HG02588 (cell line): ENCODE measurements around the gene ANGPT4.
A peak's percentile ranks its signal among the peaks of the same experiment; 100 is the strongest.

Experiments used
- ATAC-seq: cut with Tn5 transposase; IDR thresholded peaks from one replicate; pipeline ENCODE4 v1.9.1; 2021; ENCODE audit warnings: mild to moderate bottlenecking, moderate library complexity; ENCODE audit not compliant: unreplicated experiment

The ANGPT4 gene

GRCh38 chr20:846894-847278 is 69.2 kb downstream of the ANGPT4 start:
- ATAC-seq: no peak

GRCh38 chr20:845941-846893 is 69.9 kb downstream of the ANGPT4 start:
- ATAC-seq: no peak

- no peak for ATAC-seq
Observed at GRCh38 chr20:845226-845868, 70.8 kb downstream of the ANGPT4 start.

GRCh38 chr20:844473-845225 is 71.5 kb downstream of the ANGPT4 start:
- peak; percentile 93 for ATAC-seq

DNA sequence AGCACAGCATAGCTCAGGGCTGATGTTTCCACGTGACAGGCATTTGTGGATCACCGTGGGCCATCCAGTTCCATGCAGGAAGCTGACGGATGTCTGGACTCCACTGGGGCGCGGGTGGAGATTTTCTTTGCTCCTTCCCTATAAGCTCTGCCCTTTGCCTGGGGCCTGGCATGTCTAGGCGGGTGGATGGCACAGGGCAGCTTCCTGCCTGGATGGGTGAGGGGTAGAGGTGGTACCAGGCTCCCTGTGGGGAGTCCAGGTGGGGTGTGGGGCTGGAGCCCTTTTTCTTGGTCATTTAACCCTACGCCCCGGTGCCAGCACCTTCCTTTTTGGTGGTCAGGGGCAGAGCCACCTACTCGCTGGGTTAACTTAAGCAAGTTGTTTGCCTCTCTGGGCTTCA is 72.2 kb downstream of the ANGPT4 start:
- no peak for ATAC-seq

- ATAC-seq: no peak
Observed at GRCh38 chr20:842547-842940, 73.6 kb downstream of the ANGPT4 start.

DNA sequence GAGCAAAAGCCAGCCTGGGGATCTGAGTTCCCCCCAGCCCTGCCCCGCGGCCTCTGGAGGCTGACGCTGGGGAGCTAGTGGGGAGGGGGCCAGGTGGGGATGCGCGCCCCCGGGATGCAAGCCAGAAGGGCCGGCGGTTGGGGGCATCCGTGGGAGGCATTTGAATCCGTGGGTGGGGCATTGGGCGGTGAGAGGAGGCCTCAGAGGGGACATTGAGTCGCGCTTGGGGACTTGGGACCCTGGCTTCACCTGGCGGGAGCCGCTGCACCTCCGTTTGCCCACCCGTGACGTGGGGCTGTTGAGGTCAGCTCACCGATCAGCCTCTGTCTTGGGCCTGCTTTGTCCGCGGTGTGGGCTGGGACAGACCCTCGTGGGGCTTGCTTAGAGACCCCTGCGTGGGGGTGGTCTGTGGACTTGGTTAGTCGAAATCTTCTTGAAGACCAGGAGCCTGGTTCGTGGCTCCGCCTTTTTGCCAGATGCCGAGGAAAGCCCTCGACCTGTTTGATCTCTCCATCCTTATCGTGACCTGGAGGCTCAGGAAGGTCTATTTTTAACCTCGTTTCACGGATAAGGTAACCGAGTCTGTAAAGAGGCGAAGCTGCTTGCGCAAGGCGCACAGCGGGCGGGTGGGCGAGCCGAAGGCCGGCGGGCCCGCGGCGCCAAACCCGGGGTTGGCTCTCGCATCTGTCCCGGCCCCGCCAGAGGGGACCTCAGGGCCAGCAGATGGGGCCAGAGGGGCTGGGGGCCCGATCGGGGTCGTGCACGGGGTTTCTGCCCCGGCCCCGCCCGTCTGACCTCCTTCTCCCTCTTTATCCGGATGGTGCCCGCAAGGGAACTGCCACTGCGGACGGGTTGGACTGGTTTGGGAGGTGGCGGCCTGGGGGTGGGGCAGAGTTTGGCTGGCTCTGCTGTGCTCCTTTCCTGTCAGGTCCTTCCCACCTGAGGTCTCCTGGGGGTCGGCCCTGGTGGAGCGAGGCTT is 74.3 kb downstream of the ANGPT4 start:
- no peak for ATAC-seq

- ATAC-seq: no peak
Observed at GRCh38 chr20:840858-841567, 75.1 kb downstream of the ANGPT4 start.

DNA sequence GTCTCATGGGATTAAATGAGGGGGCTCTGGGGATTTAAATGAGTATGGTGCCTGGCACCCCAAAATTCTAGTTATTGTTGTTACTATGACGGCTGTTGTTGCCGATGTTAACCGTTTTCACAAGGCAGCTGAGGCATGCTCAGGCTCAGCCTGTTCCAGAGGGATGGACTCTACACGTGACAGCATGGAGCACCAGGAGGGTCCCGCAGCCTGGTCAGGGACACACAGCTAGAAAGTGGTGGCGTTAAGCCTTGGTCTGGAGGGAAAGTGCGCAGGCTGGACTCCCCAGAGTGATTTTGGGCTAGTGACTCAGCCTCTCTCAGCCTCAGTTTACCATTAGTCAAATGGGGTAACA is 75.7 kb downstream of the ANGPT4 start:
- ATAC-seq: no peak

DNA sequence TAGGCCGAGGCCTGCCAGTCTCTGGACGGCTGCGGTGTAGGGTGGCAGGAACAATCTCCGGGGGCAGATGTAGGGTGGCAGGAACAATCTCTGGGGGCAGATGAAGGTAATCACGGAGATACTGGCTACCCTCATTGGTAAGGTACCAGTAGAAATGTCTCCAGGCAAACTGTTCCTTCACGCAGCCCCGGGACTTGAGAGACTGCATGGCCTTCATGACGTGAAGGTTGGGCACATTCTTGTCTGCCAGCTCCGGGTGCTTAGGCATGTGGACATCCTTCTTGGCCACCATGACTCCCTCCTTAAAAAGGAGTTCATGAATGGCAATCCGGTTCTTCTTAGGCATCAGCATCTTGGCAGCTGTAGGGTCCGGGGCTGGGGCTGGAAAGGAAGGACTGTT is 76.5 kb downstream of the ANGPT4 start:
- no peak for ATAC-seq

DNA sequence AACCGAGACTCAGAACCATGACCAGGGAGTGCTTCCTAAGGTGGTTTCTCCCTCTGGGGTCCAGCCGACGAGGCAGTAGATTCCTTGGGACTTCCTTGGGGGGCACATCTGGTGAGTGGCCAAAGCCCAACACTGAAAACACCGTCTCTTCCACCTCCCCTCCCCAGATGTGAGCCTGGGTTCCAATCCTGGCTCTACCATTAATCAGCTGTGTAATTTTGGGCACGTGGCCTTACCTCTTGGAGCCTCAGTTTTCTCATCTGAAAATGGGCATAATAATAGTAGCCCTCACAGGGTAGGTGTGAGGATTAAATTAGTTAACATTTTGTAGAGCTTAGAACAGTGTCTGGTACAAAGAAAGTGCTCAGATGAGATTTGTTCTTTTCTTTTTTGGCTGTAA is 77.1 kb downstream of the ANGPT4 start:
- ATAC-seq: no peak

GRCh38 chr20:836190-836589 is 79.9 kb downstream of the ANGPT4 start:
- no peak for ATAC-seq

- no peak for ATAC-seq
Observed at GRCh38 chr20:835608-836045, 80.5 kb downstream of the ANGPT4 start.

- ATAC-seq: no peak
Observed at GRCh38 chr20:834151-834746, 81.9 kb downstream of the ANGPT4 start.

DNA sequence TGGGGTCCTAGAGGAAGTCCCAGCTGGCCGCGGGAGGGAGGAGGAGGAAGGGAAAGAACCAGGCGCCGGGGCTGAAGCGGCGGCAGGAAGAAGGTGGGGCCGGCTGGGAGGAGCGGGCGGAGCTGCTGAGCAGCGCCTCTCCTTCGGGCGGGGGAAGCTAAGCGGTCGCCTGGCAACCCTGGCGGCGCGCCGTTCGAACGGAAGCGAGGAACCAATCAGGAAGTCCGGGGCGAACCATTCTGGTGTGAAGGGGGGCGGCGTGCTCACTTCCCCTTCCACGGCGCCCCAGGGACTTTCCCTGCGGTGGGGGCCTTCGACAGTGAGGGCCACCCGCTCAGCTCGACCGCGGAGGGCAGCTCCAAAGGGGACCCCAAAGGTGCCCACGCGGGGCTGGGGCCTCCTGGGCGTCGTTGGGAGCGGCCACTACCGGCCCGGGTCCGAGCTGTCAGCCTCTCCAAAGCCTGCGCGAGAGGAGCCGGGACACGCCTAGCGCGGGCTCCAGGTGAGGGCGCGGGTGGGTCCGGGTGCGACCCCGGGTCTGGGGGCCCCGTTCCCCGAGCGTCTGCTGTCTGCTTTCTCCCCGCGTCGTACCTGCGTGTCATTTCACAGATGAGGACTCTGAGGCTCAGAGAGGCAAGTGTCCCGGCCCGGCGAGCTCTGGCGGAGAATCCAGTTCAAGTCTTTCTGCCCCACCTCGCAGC is 82.5 kb downstream of the ANGPT4 start, which contains the start of gene FAM110A:
Gene FAM110A, plus strand, starts transcription at position 266 of the 701 bp plus-strand sequence. CDS start 11,090 bp downstream, outside the sequence.
- ATAC-seq: peak; percentile 95

GRCh38 chr20:833121-833449 is 83.0 kb downstream of the ANGPT4 start:
- no peak for ATAC-seq

DNA sequence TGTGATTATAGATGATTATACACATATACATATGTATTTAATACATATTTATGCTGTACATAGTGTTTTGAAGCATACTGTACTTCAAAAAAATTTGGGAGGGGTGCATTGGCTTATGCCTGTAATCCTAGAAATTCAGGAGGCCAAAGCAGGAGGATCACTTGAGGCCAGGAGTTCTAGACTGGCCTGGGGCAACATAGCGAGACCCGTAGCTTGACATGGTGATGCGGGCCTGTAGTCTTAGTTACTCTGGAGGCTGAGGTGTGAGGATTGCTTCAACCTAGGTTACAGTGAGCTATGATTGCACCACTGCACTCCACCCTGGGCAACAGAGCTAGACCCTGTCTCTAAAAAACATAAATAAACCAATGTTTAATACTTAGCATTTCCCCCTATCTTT is 84.2 kb downstream of the ANGPT4 start:
- no peak for ATAC-seq

DNA sequence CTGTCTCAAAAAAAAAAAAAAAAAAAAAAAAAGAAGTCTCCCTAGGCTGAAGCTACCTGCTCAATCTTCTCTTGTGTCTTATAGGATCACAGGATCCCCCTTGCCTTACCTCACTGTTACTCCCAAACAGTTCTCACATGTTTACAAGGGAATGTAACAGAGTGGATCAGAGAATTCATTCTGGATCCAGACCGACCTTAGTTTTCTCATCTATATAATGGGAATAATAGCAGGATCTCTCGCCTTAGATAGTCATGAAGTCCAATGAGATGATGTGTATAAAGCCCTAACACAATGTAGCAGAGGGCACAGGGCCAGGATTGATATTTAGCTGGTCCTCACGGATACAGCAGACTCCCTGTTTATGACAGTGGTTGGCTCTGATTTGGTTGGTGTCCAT is 84.9 kb downstream of the ANGPT4 start:
- no peak for ATAC-seq

DNA sequence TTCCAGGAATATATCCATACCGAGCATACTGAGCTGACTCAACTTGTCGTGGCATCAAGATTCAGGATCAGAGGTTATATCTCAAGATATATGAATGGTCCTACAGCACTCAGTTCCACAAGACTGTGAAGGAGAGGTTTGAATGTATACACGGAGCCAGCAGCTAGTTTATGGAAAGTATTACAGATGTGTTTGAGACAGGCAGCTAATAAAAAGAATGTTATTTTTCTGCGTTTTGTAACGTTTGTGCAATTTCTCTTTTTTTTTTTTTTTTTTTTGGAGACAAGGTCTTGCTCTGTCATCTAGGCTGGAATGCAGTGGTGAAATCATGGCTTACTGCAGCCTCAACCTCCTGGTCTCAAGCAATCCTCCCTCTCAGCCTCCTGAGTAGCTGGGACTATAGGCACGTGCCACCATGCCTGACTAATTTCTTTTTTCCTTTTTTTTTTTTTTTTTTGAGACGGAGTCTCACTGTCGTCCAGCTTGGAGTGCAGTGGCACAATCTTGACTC is 86.1 kb downstream of the ANGPT4 start:
- ATAC-seq: no peak
